Caco-2 (cell line): ENCODE results near the gene NEK3. TPM values are rescaled to one million over a fixed set of nuclear protein-coding genes. Genes with fewer than 3 reads are reported as not detected.
A peak's percentile ranks its signal among the peaks of the same experiment; 100 is the strongest.

Experiments used
- BruUV-seq: library from RNA; stranded (reverse); fragments of 400-500 nt; replicated peaks from 2 replicates; lab custom pipeline; 2021; lab: Mats Ljungman, UMichigan
- CTCF ChIA-PET: fragments of 300-600 bp; sonication (Branson Sonifier 250); formaldehyde crosslinking; loops from one replicate; lab custom pipeline; 2022; ENCODE audit warnings: antibody characterized with exemption; lab: Charles Lee
- POLR2A ChIA-PET: fragments of 300-600 bp; sonication (Branson Sonifier 250); formaldehyde crosslinking; loops from one replicate; lab custom pipeline; 2022; ENCODE audit warnings: antibody characterized with exemption; lab: Charles Lee
- DNase-seq, 2 experiments: peaks; one replicate each; pipeline versions ENCODE4 v3.0.0 to v3.0.0-alpha.2; 2020 to 2022
- H3K27me3 ChIP-seq: replicated peaks from 2 replicates; pipeline ENCODE4 v1.6.0; 2011; ENCODE audit warnings: low read length; ENCODE audit not compliant: control insufficient read depth, insufficient read depth
- H3K36me3 ChIP-seq: 2 replicates; pipeline ENCODE4 v1.5.1; 2011; ENCODE audit warnings: low read length; ENCODE audit not compliant: control insufficient read depth, insufficient read depth
- H3K4me1 ChIP-seq: fragments of 250-450 bp; sonication (Bioruptor Pico); 2 replicates; pipeline ENCODE4 v1.5.1; 2020; ENCODE audit warnings: mild to moderate bottlenecking
- H3K4me3 ChIP-seq: 2 replicates; pipeline ENCODE4 v1.5.1; 2011; ENCODE audit warnings: low read depth, mild to moderate bottlenecking, control low read depth, low read length
- H3K9me3 ChIP-seq: fragments of 250-450 bp; sonication (Bioruptor Pico); 2 replicates; pipeline ENCODE4 v1.5.1; 2020; ENCODE audit warnings: mild to moderate bottlenecking, moderate library complexity
- H3K27ac Mint-ChIP-seq: one replicate; pipeline ENCODE4 v1.8.0; 2022; ENCODE audit warnings: mixed read lengths; ENCODE audit not compliant: unreplicated experiment
- H3K27me3 Mint-ChIP-seq: one replicate; pipeline ENCODE4 v1.8.0; 2022; ENCODE audit warnings: mixed read lengths; ENCODE audit not compliant: insufficient read depth, unreplicated experiment
- H3K36me3 Mint-ChIP-seq: one replicate; pipeline ENCODE4 v1.8.0; 2022; ENCODE audit warnings: mild to moderate bottlenecking, mixed read lengths; ENCODE audit not compliant: insufficient read depth, unreplicated experiment
- H3K4me1 Mint-ChIP-seq: one replicate; pipeline ENCODE4 v1.8.0; 2022; ENCODE audit warnings: low read depth, mixed read lengths; ENCODE audit not compliant: unreplicated experiment
- H3K4me3 Mint-ChIP-seq: one replicate; pipeline ENCODE4 v1.8.0; 2022; ENCODE audit warnings: mild to moderate bottlenecking, moderate library complexity, mixed read lengths; ENCODE audit not compliant: unreplicated experiment
- H3K9me3 Mint-ChIP-seq: one replicate; pipeline ENCODE4 v1.8.0; 2022; ENCODE audit warnings: mixed read lengths; ENCODE audit not compliant: unreplicated experiment
- CTCF ChIP-seq, 2 experiments: fragments of 200-600 bp in 1 of 2; IDR thresholded peaks; 1 replicate in 1 of 2; 2 replicates in 1 of 2; pipeline versions ENCODE4 v1.5.1 to v1.8.0; 2011 to 2022; ENCODE audit warnings: antibody characterized with exemption in 1 of 2, control low read depth in 1 of 2, inconsistent platforms in 1 of 2, low read depth in 1 of 2, low read length in 1 of 2, mild to moderate bottlenecking in 1 of 2, moderate library complexity in 1 of 2; ENCODE audit not compliant: insufficient read depth in 1 of 2, severe bottlenecking in 1 of 2, unreplicated experiment in 1 of 2
- intact Hi-C: fragments of 100-400 bp; cut with micrococcal nuclease; formaldehyde crosslinking; loops from one replicate; pipeline ENCODE4 v1.10.0; 2022; ENCODE audit not compliant: unreplicated experiment
- total RNA-seq: library from RNA; stranded (reverse); gene quantifications from 2 replicates; pipeline ENCODE4 v1.2.3, GENCODE V29; 2022

NEK3 gene
- total RNA-seq, 1 experiment from 2014 or later, result 33.5 TPM

GRCh38 chr13:52128714-52129700 is 30.4 kb downstream of the NEK3 start, which contains the start of gene NEK5:
Gene NEK5 (minus strand): TSS chr13:52129073. CDS start chr13:52127482, 1,591 bp downstream.
- Mint-ChIP-seq H3K4me1 (peaks cover 9% of the 10 kb centered on the region), H3K27ac (peak within 1 kb of the TSS; percentile 50), H3K27me3 (no peaks in the 10 kb centered on the region), H3K36me3 (peaks cover 21% of the 10 kb centered on the region), H3K9me3 (no peaks in the 10 kb centered on the region), H3K4me3 (peak within 1 kb of the TSS; percentile 74)
- TF ChIP-seq CTCF (IDR thresholded peaks at IDR 0.05; ENCODE audit: insufficient read depth in 1 of 2, low read depth in 1 of 2, low read length in 1 of 2, severe bottlenecking in 1 of 2, unreplicated experiment in 1 of 2), result peak; percentile 87 to 91
- Histone ChIP-seq H3K9me3 (no peaks in the 10 kb centered on the region), H3K4me3 (peak within 1 kb of the TSS; percentile 88), H3K27me3 (no peaks in the 10 kb centered on the region), H3K4me1 (peaks cover 3% of the 10 kb centered on the region; the same call in 1 of the 2 replicates), H3K36me3 (peaks cover 3% of the 10 kb centered on the region)
- intact Hi-C loops, result no loop called here
- POLR2A ChIA-PET, result no interaction called here
- CTCF ChIA-PET, result interaction anchor here (0.7 to 3.3 kb wide), 15 partner anchors 30 to 313 kb away, joined by 3 to 36 read pairs (median 6); partner anchors contain the start of gene NEK3
- DNase-seq, result peak; percentile 72 to 92
- no TSS peak for BruUV-seq

GRCh38 chr13:52127783-52128702 is 31.4 kb downstream of the NEK3 start:
- intact Hi-C loops, result loop anchor here (1.0 to 2.0 kb wide), 8 partner anchors 57 to 313 kb away; partner anchors contain the start of gene TMEM272
- TF ChIP-seq CTCF (IDR thresholded peaks at IDR 0.05; ENCODE audit: insufficient read depth in 1 of 2, low read depth in 1 of 2, low read length in 1 of 2, severe bottlenecking in 1 of 2, unreplicated experiment in 1 of 2), result peak; percentile 85 to 88
- BruUV-seq, result no TSS peak
- peaks cover 13% of the 10 kb centered on the region for H3K36me3 Mint-ChIP-seq
- H3K4me3 ChIP-seq, result peak overlapping the region; percentile 88
- POLR2A ChIA-PET, result no interaction called here
- H3K27me3 ChIP-seq, result no peaks in the 10 kb centered on the region
- H3K36me3 ChIP-seq, result peaks cover 3% of the 10 kb centered on the region
- H3K4me3 Mint-ChIP-seq, result peak overlapping the region; percentile 74
- H3K9me3 ChIP-seq, result no peaks in the 10 kb centered on the region
- no peaks in the 10 kb centered on the region for H3K9me3 Mint-ChIP-seq
- H3K4me1 Mint-ChIP-seq, result peaks cover 9% of the 10 kb centered on the region
- peaks cover 3% of the 10 kb centered on the region; the same call in 1 of the 2 replicates for H3K4me1 ChIP-seq
- DNase-seq, result peak; percentile 75 to 87
- CTCF ChIA-PET, result interaction anchor here (0.6 to 3.3 kb wide), 25 partner anchors 9 to 312 kb away, joined by 3 to 36 read pairs (median 5); partner anchors contain the start of gene ALG11
- no peaks in the 10 kb centered on the region for H3K27me3 Mint-ChIP-seq
- H3K27ac Mint-ChIP-seq, result peak overlapping the region; percentile 50
